SU-DHL-6 (cell line): Measurements from ENCODE around the gene THEM4.

Source experiments
- H2AFZ ChIP-seq: fragments of 200-600 bp; sonication (generic); 2 replicates; pipeline ENCODE4 v1.6.1; 2014; ENCODE audit warnings: low read depth, mild to moderate bottlenecking, moderate library complexity, mixed read lengths, antibody characterized with exemption, low read length; ENCODE audit not compliant: severe bottlenecking
- H3F3A ChIP-seq: fragments of 200-600 bp; shearing (Covaris generic); 2 replicates; pipeline ENCODE4 v1.6.0; 2016; ENCODE audit warnings: antibody characterized with exemption, mild to moderate bottlenecking; ENCODE audit not compliant: insufficient read depth
- H3K27ac ChIP-seq: fragments of 200-600 bp; sonication (generic); 2 replicates; pipeline ENCODE4 v1.5.1; 2016; ENCODE audit warnings: low read depth, mild to moderate bottlenecking, low read length, moderate library complexity, mixed read lengths
- H3K27me3 ChIP-seq: fragments of 200-600 bp; sonication (generic), shearing (Covaris generic); 2 replicates; pipeline ENCODE4 v1.6.0; 2014; ENCODE audit warnings: mild to moderate bottlenecking, low read length
- H3K36me3 ChIP-seq: fragments of 200-600 bp; sonication (generic); 2 replicates; pipeline ENCODE4 v1.6.1; 2014; ENCODE audit warnings: mild to moderate bottlenecking, low read length, mixed read lengths
- H3K4me2 ChIP-seq: fragments of 300-600, 200-600 bp; shearing (Covaris generic), sonication (generic); 2 replicates; pipeline ENCODE4 v1.6.0; 2014; ENCODE audit warnings: low read length, low read depth, mild to moderate bottlenecking; ENCODE audit not compliant: poor library complexity, severe bottlenecking
- H3K4me3 ChIP-seq: fragments of 200-600 bp; sonication (generic); 2 replicates; pipeline ENCODE4 v1.5.1; 2014; ENCODE audit warnings: antibody characterized with exemption, low read length, mild to moderate bottlenecking, mixed read lengths; ENCODE audit not compliant: insufficient read depth, poor library complexity, severe bottlenecking
- H3K79me2 ChIP-seq: fragments of 200-600 bp; sonication (generic); 2 replicates; pipeline ENCODE4 v1.6.1; 2014; ENCODE audit warnings: mild to moderate bottlenecking, low read length, moderate library complexity; ENCODE audit not compliant: insufficient read depth
- H3K9ac ChIP-seq: fragments of 200-600 bp; sonication (generic); 2 replicates; pipeline ENCODE4 v1.7.0; 2014; ENCODE audit warnings: mild to moderate bottlenecking, low read length
- H3K9me2 ChIP-seq: fragments of 200-600 bp; sonication (generic); replicated peaks from 2 replicates; pipeline ENCODE4 v1.6.1; 2014; ENCODE audit warnings: low read length; ENCODE audit not compliant: insufficient read depth
- H3K9me3 ChIP-seq: fragments of 200-600 bp; sonication (generic); 2 replicates; pipeline ENCODE4 v1.6.1; 2014; ENCODE audit warnings: low read length, mixed read lengths; ENCODE audit not compliant: insufficient read depth
- H4K20me1 ChIP-seq: fragments of 200-600 bp; sonication (generic); 2 replicates; pipeline ENCODE4 v1.6.1; 2014; ENCODE audit warnings: low read depth, mild to moderate bottlenecking, antibody characterized with exemption, low read length, moderate library complexity, mixed read lengths
- CTCF ChIP-seq: fragments of 200-600 bp; sonication (generic); IDR thresholded peaks from one replicate; pipeline ENCODE4 v1.5.1; 2017; ENCODE audit warnings: antibody characterized with exemption, mild to moderate bottlenecking, low read length, moderate library complexity; ENCODE audit not compliant: insufficient read depth, poor library complexity, severe bottlenecking
- EZH2phosphoT487 ChIP-seq: fragments of 200-600 bp; sonication (generic), shearing (Covaris generic); conservative IDR thresholded peaks from 2 replicates; pipeline ENCODE4 v1.6.1; 2018; ENCODE audit warnings: mild to moderate bottlenecking, antibody characterized with exemption, low read length, moderate library complexity, mixed read lengths

Gene THEM4

GRCh38 chr1:151833172-151833900 lies 76.0 kb downstream of the THEM4 start:
- H4K20me1 ChIP-seq: no peaks in the 10 kb centered on the region
- H3K9ac ChIP-seq: no peak overlapping the region
- no peaks in the 10 kb centered on the region for H3K9me2 ChIP-seq
- no peaks in the 10 kb centered on the region for H3K79me2 ChIP-seq
- no peak overlapping the region for H3K4me3 ChIP-seq
- TF ChIP-seq EZH2phosphoT487 (no peak), CTCF (no peak)
- no peaks in the 10 kb centered on the region for H3K9me3 ChIP-seq
- no peaks in the 10 kb centered on the region for H3F3A ChIP-seq
- no peak overlapping the region for H3K27ac ChIP-seq
- no peaks in the 10 kb centered on the region for H3K36me3 ChIP-seq
- H3K27me3 ChIP-seq: no peaks in the 10 kb centered on the region
- H2AFZ ChIP-seq: no peak overlapping the region
- H3K4me2 ChIP-seq: no peak overlapping the region

- Histone ChIP-seq H3K27me3 (no peaks in the 10 kb centered on the region), H3K9me2 (no peaks in the 10 kb centered on the region), H2AFZ (no peak overlapping the region), H4K20me1 (no peaks in the 10 kb centered on the region), H3K79me2 (no peaks in the 10 kb centered on the region), H3F3A (no peaks in the 10 kb centered on the region), H3K36me3 (no peaks in the 10 kb centered on the region), H3K9ac (no peak overlapping the region), H3K4me2 (no peak overlapping the region), H3K27ac (no peak overlapping the region), H3K9me3 (no peaks in the 10 kb centered on the region), H3K4me3 (no peak overlapping the region)
- no peak for TF ChIP-seq EZH2phosphoT487
- no peak for TF ChIP-seq CTCF
Observed at GRCh38 chr1:151832318-151832980, 76.9 kb downstream of the THEM4 start.

GRCh38 chr1:151831605-151832004 lies 77.7 kb downstream of the THEM4 start, which contains the start of gene RORC:
TSS of gene RORC (minus strand) at chr1:151831802. CDS start at chr1:151831764, 38 bp downstream.
- Histone ChIP-seq H3K36me3 (no peaks in the 10 kb centered on the region), H3K27me3 (no peaks in the 10 kb centered on the region), H3K27ac (no peak within 1 kb of the TSS), H3K9me3 (no peaks in the 10 kb centered on the region), H3K9ac (no peak within 1 kb of the TSS), H3F3A (no peaks in the 10 kb centered on the region), H3K79me2 (no peaks in the 10 kb centered on the region), H2AFZ (no peak within 1 kb of the TSS), H3K4me3 (no peak within 1 kb of the TSS), H3K4me2 (no peak within 1 kb of the TSS), H4K20me1 (no peaks in the 10 kb centered on the region), H3K9me2 (no peaks in the 10 kb centered on the region)
- TF ChIP-seq EZH2phosphoT487: no peak
- TF ChIP-seq CTCF: no peak
